ENCODE data around the gene AGA.

- TF ChIP-seq SIN3A (IDR thresholded peaks at IDR 0.05; ENCODE audit: borderline replicate concordance, insufficient read depth, low read length) (no peak), POLR2AphosphoS5 (IDR thresholded peaks at IDR 0.05; ENCODE audit: low read depth, low read length) (no peak), REST (IDR thresholded peaks at IDR 0.05; ENCODE audit: insufficient read depth in 1 of 2, low read depth in 2 of 2, low read length in 2 of 2) (no peak), TAF1 (IDR thresholded peaks at IDR 0.05; ENCODE audit: borderline replicate concordance, insufficient read depth, low read length) (no peak), FOXP2 (optimal IDR thresholded peaks at IDR 0.05; ENCODE audit: borderline replicate concordance, extremely low read depth, extremely low read length, insufficient read depth) (no peak)
Measured at GRCh38 chr4:177405508-177405907, 36.7 kb downstream of the AGA start.

Data from PFSK-1 (cell line).